Measurements from ENCODE around the gene NUMBL. TPM values are rescaled to one million over a fixed set of nuclear protein-coding genes. Genes with fewer than 3 reads are reported as not detected.

Gene NUMBL
- total RNA-seq, 1 experiment from 2014 or later = 18.4 TPM

GRCh38 chr19:40689339-40690049 is 957 bp downstream of the NUMBL start:
- TF ChIP-seq, protein P1, sequence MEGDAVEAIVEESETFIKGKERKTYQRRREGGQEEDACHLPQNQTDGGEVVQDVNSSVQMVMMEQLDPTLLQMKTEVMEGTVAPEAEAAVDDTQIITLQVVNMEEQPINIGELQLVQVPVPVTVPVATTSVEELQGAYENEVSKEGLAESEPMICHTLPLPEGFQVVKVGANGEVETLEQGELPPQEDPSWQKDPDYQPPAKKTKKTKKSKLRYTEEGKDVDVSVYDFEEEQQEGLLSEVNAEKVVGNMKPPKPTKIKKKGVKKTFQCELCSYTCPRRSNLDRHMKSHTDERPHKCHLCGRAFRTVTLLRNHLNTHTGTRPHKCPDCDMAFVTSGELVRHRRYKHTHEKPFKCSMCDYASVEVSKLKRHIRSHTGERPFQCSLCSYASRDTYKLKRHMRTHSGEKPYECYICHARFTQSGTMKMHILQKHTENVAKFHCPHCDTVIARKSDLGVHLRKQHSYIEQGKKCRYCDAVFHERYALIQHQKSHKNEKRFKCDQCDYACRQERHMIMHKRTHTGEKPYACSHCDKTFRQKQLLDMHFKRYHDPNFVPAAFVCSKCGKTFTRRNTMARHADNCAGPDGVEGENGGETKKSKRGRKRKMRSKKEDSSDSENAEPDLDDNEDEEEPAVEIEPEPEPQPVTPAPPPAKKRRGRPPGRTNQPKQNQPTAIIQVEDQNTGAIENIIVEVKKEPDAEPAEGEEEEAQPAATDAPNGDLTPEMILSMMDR (IDR thresholded peaks at IDR 0.05; ENCODE audit: unreplicated experiment) = no peak
- no peaks in the 10 kb centered on the region for H3K27me3 Mint-ChIP-seq (ENCODE audit: insufficient read depth, unreplicated experiment)
- H3K4me1 Mint-ChIP-seq (ENCODE audit: insufficient read depth, unreplicated experiment) = peaks cover 18% of the 10 kb centered on the region
- peaks cover 14% of the 10 kb centered on the region for H3K36me3 Mint-ChIP-seq (ENCODE audit: insufficient read depth, unreplicated experiment)
- no peak overlapping the region for H3K4me3 Mint-ChIP-seq (ENCODE audit: unreplicated experiment)
- no peak overlapping the region for H3K27ac Mint-ChIP-seq (ENCODE audit: low read depth, unreplicated experiment)
- DNase-seq (ENCODE audit: unreplicated experiment) = no peak
- intact Hi-C loops (cut with micrococcal nuclease) = loop anchor here (1.0 kb wide), 1 partner anchor 26 kb away; no protein-coding TSS in a partner anchor
- no peaks in the 10 kb centered on the region for H3K9me3 Mint-ChIP-seq (ENCODE audit: unreplicated experiment)
- no TSS peak for BruUV-seq (replicated peaks)
- ChIA-PET CTCF (no interaction called here), POLR2A (no interaction called here)

GRCh38 chr19:40688987-40689338 is 1.5 kb downstream of the NUMBL start:
- Mint-ChIP-seq H3K27me3 (ENCODE audit: insufficient read depth, unreplicated experiment) (no peaks in the 10 kb centered on the region), H3K9me3 (ENCODE audit: unreplicated experiment) (no peaks in the 10 kb centered on the region), H3K4me3 (ENCODE audit: unreplicated experiment) (no peak overlapping the region), H3K4me1 (ENCODE audit: insufficient read depth, unreplicated experiment) (peaks cover 18% of the 10 kb centered on the region), H3K36me3 (ENCODE audit: insufficient read depth, unreplicated experiment) (peaks cover 14% of the 10 kb centered on the region), H3K27ac (ENCODE audit: low read depth, unreplicated experiment) (no peak overlapping the region)
- TF ChIP-seq, protein P1 (IDR thresholded peaks at IDR 0.05; ENCODE audit: unreplicated experiment) = no peak
- intact Hi-C loops (cut with micrococcal nuclease) = no loop called here
- DNase-seq (ENCODE audit: unreplicated experiment) = no peak
- POLR2A ChIA-PET = interaction anchor here (0.7 kb wide), 1 partner anchor 11 kb away, joined by 3 read pairs; no protein-coding TSS in a partner anchor
- no TSS peak for BruUV-seq (replicated peaks)
- CTCF ChIA-PET = no interaction called here

DNA sequence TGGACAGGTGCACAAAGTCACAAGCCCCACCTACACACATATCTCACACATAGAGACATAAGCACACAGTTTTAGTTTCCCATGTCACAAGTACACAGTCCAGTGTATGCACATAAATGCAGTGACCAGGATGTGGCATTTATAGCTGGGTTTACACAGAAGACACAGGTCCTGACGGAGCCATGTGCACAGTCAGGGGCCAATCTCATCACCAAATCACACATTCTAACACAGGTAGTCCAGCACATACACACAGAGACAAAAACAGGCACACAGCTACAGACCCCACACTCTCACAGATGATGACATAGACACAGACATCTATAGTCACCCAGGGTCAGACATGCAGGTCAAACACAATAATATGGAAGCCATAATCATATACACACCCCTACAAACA is 2.1 kb downstream of the NUMBL start:
- ChIA-PET POLR2A (interaction anchor here (0.7 to 1.5 kb wide), 2 partner anchors 12 to 52 kb away, joined by 3 read pairs; no protein-coding TSS in a partner anchor), CTCF (no interaction called here)
- no peak for DNase-seq (ENCODE audit: unreplicated experiment)
- no peak overlapping the region for H3K27ac Mint-ChIP-seq (ENCODE audit: low read depth, unreplicated experiment)
- TSS peak; percentile 27 for BruUV-seq (replicated peaks)
- no peaks in the 10 kb centered on the region for H3K9me3 Mint-ChIP-seq (ENCODE audit: unreplicated experiment)
- no peak overlapping the region for H3K4me3 Mint-ChIP-seq (ENCODE audit: unreplicated experiment)
- peaks cover 14% of the 10 kb centered on the region for H3K36me3 Mint-ChIP-seq (ENCODE audit: insufficient read depth, unreplicated experiment)
- intact Hi-C loops (cut with micrococcal nuclease) = no loop called here
- H3K27me3 Mint-ChIP-seq (ENCODE audit: insufficient read depth, unreplicated experiment) = no peaks in the 10 kb centered on the region
- H3K4me1 Mint-ChIP-seq (ENCODE audit: insufficient read depth, unreplicated experiment) = peaks cover 18% of the 10 kb centered on the region
- TF ChIP-seq, protein P1 (IDR thresholded peaks at IDR 0.05; ENCODE audit: unreplicated experiment) = no peak

DNA sequence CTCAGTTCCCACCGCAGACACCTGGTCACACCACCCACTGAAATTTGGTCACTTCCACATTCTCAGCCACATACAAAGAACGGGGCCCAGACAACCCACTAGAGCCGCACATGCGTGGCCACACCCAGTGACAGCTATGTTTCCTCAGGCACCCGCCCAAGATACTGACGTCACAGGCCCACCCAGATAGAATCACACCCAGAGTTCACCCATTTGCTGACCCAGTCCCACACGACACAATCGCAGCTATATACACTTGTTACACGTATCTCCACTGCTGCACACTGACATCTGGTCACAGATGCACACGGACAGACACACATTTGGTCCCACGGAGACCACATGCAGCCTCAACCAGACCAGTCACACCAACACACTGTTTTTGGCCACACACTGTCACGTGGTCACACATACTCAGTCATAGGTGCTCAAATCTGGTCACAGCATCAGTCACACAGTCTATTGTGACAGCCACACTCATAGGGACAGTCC is 2.9 kb downstream of the NUMBL start:
- ChIA-PET POLR2A (interaction anchor here (1.0 to 1.5 kb wide), 3 partner anchors 22 to 52 kb away, joined by 3 read pairs; partner anchors contain the start of genes COQ8B and ITPKC), CTCF (no interaction called here)
- Mint-ChIP-seq H3K4me1 (ENCODE audit: insufficient read depth, unreplicated experiment) (peaks cover 18% of the 10 kb centered on the region), H3K27me3 (ENCODE audit: insufficient read depth, unreplicated experiment) (no peaks in the 10 kb centered on the region), H3K9me3 (ENCODE audit: unreplicated experiment) (no peaks in the 10 kb centered on the region), H3K4me3 (ENCODE audit: unreplicated experiment) (no peak overlapping the region), H3K27ac (ENCODE audit: low read depth, unreplicated experiment) (no peak overlapping the region), H3K36me3 (ENCODE audit: insufficient read depth, unreplicated experiment) (peaks cover 12% of the 10 kb centered on the region)
- TF ChIP-seq, protein P1 (IDR thresholded peaks at IDR 0.05; ENCODE audit: unreplicated experiment) = no peak
- intact Hi-C loops (cut with micrococcal nuclease) = no loop called here
- BruUV-seq (replicated peaks) = no TSS peak
- no peak for DNase-seq (ENCODE audit: unreplicated experiment)
